HL-60 (cell line): ENCODE measurements around the gene GABBR2.

ENCODE experiments used
- DNase-seq, 2 experiments: peaks; one replicate each; pipeline ENCODE4 v3.0.0-alpha.2; 2010 to 2020; ENCODE audit warnings: low read depth in 1 of 2, low spot score in 1 of 2
- H3K27ac ChIP-seq: fragments of 250-450 bp; sonication (Bioruptor Pico); replicated peaks from 2 replicates; pipeline ENCODE4 v1.5.1; 2020; ENCODE audit warnings: mild to moderate bottlenecking, moderate library complexity
- H3K27me3 ChIP-seq: fragments of 250-450 bp; sonication (Bioruptor Pico); 2 replicates; pipeline ENCODE4 v1.5.1; 2021; ENCODE audit warnings: mild to moderate bottlenecking, moderate library complexity; ENCODE audit not compliant: insufficient read depth, poor library complexity, severe bottlenecking
- H3K4me3 ChIP-seq: replicated peaks from 2 replicates; pipeline ENCODE4 v1.5.1; 2011; ENCODE audit warnings: mild to moderate bottlenecking, control low read depth, low read length; ENCODE audit not compliant: insufficient read depth
- GABPA ChIP-seq: IDR thresholded peaks from 2 replicates; pipeline ENCODE4 v1.6.1; 2012; ENCODE audit warnings: low read depth
- POLR2AphosphoS5 ChIP-seq: IDR thresholded peaks from 2 replicates; pipeline ENCODE4 v1.6.1; 2012; ENCODE audit warnings: low read depth
- SPI1 ChIP-seq: IDR thresholded peaks from 2 replicates; pipeline ENCODE4 v1.6.1; 2012; ENCODE audit warnings: low read depth, mild to moderate bottlenecking, borderline replicate concordance
- TF ChIP-seq, protein P1 (sequence below): IDR thresholded peaks from 2 replicates; pipeline ENCODE4 v1.6.1; 2012; ENCODE audit warnings: low read depth; ENCODE audit not compliant: insufficient replicate concordance
- TF ChIP-seq, protein P2 (sequence below): IDR thresholded peaks from one replicate; pipeline ENCODE4 v1.5.1; 2011; ENCODE audit warnings: low read length, control low read depth, inconsistent platforms; ENCODE audit not compliant: insufficient read depth

GABBR2 gene

DNA sequence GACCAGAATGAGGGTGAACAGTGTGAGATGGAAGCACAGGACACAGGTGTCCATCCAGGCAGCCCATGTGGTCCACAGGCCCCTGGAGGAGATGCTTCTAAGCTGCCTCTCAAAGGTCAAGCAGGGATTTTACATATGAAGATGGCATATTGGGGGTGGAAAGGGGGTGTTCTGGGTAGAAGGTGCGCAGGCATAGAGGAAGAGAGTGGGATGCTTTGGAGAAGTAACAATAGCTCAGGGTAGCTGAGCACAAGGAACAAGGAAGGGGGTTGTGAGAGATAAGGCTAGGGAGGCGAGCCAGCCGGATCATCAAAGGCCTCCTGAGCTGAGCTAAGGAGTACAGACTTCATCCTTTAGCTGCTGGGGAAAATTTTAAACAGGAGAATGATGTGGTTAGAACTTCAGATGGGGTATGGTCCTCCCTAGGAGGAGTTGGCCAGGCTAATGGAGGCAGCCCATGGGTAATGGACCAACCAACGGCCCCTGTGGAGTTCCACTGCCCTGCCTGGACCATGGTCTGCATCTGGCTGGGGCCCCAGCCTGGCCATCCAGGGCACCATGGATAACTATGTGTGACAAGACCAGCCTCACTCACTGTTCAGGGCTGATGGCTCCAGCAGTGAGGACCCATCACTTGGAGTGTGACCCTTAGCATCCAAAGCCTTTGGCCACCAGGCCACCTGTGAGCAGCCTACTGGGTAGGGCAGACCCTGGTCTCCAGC, 366.5 kb downstream of the GABBR2 start:
- TF ChIP-seq SPI1 (no peak), POLR2AphosphoS5 (no peak), GABPA (no peak)
- TF ChIP-seq, protein P1, sequence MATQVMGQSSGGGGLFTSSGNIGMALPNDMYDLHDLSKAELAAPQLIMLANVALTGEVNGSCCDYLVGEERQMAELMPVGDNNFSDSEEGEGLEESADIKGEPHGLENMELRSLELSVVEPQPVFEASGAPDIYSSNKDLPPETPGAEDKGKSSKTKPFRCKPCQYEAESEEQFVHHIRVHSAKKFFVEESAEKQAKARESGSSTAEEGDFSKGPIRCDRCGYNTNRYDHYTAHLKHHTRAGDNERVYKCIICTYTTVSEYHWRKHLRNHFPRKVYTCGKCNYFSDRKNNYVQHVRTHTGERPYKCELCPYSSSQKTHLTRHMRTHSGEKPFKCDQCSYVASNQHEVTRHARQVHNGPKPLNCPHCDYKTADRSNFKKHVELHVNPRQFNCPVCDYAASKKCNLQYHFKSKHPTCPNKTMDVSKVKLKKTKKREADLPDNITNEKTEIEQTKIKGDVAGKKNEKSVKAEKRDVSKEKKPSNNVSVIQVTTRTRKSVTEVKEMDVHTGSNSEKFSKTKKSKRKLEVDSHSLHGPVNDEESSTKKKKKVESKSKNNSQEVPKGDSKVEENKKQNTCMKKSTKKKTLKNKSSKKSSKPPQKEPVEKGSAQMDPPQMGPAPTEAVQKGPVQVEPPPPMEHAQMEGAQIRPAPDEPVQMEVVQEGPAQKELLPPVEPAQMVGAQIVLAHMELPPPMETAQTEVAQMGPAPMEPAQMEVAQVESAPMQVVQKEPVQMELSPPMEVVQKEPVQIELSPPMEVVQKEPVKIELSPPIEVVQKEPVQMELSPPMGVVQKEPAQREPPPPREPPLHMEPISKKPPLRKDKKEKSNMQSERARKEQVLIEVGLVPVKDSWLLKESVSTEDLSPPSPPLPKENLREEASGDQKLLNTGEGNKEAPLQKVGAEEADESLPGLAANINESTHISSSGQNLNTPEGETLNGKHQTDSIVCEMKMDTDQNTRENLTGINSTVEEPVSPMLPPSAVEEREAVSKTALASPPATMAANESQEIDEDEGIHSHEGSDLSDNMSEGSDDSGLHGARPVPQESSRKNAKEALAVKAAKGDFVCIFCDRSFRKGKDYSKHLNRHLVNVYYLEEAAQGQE, result no peak
- TF ChIP-seq, protein P2, sequence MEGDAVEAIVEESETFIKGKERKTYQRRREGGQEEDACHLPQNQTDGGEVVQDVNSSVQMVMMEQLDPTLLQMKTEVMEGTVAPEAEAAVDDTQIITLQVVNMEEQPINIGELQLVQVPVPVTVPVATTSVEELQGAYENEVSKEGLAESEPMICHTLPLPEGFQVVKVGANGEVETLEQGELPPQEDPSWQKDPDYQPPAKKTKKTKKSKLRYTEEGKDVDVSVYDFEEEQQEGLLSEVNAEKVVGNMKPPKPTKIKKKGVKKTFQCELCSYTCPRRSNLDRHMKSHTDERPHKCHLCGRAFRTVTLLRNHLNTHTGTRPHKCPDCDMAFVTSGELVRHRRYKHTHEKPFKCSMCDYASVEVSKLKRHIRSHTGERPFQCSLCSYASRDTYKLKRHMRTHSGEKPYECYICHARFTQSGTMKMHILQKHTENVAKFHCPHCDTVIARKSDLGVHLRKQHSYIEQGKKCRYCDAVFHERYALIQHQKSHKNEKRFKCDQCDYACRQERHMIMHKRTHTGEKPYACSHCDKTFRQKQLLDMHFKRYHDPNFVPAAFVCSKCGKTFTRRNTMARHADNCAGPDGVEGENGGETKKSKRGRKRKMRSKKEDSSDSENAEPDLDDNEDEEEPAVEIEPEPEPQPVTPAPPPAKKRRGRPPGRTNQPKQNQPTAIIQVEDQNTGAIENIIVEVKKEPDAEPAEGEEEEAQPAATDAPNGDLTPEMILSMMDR, result no peak
- H3K27me3 ChIP-seq, result peaks cover 21% of the 10 kb centered on the region
- H3K27ac ChIP-seq, result no peak overlapping the region
- DNase-seq, result no peak
- no peak overlapping the region for H3K4me3 ChIP-seq

DNA sequence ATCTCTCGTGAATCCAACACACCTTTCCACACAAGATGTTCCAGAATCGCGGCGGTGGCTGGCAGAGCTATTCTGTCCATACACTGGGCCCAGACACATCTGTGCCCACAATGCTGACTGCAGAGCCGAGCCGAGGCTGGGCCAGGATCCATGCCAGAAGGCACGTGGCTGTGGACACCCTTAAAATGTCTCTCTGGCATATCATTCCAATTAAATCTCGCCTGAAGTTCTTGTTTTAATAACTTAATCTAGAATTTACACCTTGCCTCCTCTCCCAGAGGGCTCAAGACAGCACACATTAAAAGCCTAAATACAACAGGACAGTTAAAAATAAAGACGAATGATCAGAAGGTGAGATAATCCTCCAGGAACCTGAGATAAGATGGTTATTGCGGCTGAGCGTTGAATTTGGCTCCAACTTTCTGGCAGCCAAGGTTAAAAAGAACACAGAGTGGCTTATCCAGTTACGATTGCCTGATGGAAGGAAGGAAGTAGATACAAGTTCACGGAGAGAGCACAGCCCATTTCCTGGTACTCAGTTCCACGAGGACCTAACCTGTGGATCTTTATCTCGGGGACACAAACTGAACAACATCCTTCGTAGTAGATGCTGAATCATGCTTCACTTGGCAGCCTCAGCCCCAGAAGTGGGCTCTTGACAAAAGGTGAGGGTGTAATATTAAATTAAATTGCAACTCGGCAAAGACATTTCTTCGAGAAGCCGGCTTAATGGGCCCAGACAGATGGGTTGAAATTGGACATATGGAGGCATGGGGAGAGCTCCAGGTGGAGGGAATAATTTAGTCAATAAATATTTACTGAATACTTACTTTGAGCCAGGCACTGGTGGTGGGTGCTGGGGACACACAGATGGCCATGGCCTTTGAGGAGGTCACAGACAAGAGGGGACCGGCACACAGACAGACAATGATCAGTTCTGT, 367.3 kb downstream of the GABBR2 start:
- no peak for DNase-seq
- TF ChIP-seq, protein P2, result no peak
- TF ChIP-seq, protein P1, result no peak
- no peak for TF ChIP-seq POLR2AphosphoS5
- no peak for TF ChIP-seq SPI1
- no peak for TF ChIP-seq GABPA
- H3K4me3 ChIP-seq, result no peak overlapping the region
- peaks cover 18% of the 10 kb centered on the region for H3K27me3 ChIP-seq
- no peak overlapping the region for H3K27ac ChIP-seq

DNA sequence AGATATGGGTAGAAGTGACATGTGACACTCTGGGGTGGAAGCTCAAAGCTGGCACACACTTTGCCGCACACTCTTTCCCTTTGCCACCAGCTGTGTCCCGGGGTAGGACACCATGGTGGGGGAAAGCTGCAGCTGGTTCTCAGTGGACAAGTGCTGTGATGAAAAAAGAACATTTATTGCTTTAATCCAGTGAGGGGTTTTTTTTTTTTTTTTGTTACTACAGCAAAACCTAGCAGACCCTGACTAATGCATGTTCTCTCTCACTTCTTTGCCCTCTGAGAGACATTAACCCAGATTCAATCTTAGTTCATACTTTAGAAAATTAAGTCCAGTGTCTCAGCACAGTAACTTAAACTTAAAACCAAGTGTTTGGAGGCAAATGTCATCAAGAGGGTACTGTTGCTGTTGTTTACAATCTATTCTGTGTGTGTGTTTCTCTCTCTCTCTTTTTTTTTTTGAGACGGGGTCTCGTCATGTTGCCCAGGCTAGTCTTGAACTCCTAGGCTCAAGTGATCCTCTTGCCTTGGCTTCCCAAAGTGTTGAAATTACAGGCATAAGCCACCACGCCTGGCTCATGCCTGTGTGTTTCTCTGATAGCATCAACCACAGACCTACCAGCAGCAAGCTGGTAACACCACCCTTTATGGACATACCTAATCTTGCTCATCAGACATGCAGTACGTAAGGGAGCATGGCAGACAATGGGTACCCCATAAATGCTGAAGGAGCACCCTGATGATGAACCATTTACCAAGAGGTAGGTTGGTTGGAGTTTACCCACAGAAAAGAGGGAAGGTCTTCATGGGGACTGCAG, 368.5 kb downstream of the GABBR2 start:
- Histone ChIP-seq H3K4me3 (no peak overlapping the region), H3K27me3 (peaks cover 12% of the 10 kb centered on the region), H3K27ac (no peak overlapping the region)
- TF ChIP-seq, protein P1, result no peak
- no peak for DNase-seq
